GM15510 (cell line): ENCODE measurements around the gene CDSN.

Experiments used
- POLR2A ChIP-seq: IDR thresholded peaks from 3 replicates; pipeline ENCODE4 v1.6.1; 2011; ENCODE audit warnings: borderline replicate concordance; ENCODE audit not compliant: insufficient read length; ENCODE audit errors: extremely low read depth

Gene CDSN

DNA sequence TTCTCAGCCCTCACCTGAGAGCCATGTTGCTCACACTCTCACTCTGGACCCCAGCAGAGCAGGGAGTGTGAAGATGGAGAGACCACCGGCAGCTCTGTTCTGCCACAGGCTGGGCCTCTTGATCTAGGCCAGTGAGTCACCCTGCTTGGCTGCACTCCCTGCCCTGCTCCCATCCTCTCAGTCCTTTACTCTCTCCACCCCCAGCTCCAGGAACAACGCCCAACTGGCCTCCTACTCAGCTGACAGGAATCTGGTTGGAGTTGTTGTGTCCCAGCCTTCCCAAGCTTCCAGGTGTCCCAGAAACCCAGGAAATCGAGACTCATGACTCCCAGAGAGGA, 5.7 kb downstream of the CDSN start, which contains the start of gene PSORS1C1:
Gene PSORS1C1 (plus strand): TSS at position 260 of the 338 bp plus-strand sequence. CDS start 14,833 bp downstream, outside the sequence.
- no peak for TF ChIP-seq POLR2A

DNA sequence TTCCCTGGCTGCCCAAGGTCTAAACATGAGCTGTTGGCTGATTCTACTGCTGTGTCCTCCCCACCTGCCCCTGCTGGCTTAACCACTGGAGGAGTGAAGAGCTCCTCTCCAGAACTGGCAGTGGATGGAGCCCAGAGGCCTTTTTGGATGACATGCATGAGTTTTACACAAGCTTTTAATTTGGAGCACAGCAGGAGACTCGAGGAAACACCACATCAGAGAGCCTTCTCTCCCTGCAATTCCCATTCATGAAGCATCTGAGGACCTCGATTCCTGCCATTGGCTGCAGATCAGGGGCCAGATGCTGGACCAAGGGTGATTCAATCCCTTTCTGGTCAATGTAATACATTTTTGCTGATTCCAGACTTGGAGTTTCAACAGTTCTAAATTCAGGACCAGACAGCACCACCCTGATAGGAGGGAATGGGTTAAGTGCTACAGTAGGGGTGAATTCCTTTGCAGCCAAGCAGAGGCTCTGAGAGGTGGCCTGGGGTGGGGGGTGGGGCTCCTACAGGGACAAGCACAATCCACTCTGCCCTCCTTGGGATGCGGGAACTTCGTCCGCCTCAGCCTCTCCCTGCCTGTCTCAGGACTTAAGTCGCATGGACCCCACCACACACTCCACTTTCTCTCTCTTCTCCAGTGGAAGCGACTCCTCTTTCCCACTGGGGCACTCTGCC, 6.2 kb downstream of the CDSN start:
- TF ChIP-seq POLR2A, result no peak

GRCh38 chr6:31112478-31112877, 7.8 kb downstream of the CDSN start, which contains the start of gene C6orf15:
TSS of gene C6orf15 (minus strand) at chr6:31112575. CDS start at chr6:31112555, 20 bp downstream.
- no peak for TF ChIP-seq POLR2A

- TF ChIP-seq POLR2A, result no peak
Measured at GRCh38 chr6:31111712-31112111, 8.5 kb downstream of the CDSN start.

- TF ChIP-seq POLR2A, result no peak
Measured at GRCh38 chr6:31110825-31111582, 9.2 kb downstream of the CDSN start.

GRCh38 chr6:31107052-31107451, 13.2 kb downstream of the CDSN start:
- no peak for TF ChIP-seq POLR2A

DNA sequence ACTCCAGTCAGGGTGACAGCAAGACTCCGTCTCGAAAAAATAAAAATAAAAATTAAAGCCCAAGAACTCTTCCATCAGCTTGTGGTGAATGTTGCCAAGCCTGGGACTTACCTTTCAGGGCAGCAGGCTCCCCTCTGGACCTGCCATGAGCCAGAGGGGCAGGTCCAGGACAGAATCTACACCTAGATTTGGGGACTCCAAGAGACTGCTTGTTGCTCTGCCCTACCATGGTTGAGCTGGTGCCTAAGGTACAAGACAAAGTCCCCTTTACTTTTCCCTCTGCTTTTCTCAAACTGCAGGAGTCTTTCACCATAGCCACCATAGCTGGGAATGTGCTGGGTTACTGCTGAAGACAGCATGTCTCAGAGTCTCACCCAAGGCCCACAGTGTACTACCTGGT, 17.1 kb downstream of the CDSN start:
- no peak for TF ChIP-seq POLR2A

DNA sequence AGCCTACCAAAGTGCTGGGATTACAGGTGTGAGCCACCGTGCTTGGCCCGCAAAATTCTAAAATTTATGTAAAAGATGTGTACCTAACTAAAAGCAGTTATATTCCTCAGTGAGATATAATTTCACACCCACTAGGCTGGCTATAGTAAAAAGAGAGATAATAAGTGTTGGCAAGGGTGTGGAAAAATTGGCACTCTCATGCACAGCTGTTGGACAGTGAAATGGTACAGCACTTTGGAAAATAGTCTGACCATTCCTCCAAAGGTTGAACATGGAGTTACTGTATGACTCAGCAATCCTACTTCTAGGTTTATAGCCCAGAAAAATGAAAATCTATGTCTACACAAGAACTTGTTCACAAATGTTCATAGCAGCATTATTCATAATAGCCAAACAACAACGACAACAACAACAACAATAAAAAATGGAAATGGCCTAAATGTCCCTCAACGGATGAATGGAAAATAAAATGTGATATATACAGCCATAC, 21.8 kb downstream of the CDSN start:
- no peak for TF ChIP-seq POLR2A

GRCh38 chr6:31096656-31097055, 23.6 kb downstream of the CDSN start:
- no peak for TF ChIP-seq POLR2A

GRCh38 chr6:31096215-31096614, 24.0 kb downstream of the CDSN start:
- TF ChIP-seq POLR2A, result no peak

DNA sequence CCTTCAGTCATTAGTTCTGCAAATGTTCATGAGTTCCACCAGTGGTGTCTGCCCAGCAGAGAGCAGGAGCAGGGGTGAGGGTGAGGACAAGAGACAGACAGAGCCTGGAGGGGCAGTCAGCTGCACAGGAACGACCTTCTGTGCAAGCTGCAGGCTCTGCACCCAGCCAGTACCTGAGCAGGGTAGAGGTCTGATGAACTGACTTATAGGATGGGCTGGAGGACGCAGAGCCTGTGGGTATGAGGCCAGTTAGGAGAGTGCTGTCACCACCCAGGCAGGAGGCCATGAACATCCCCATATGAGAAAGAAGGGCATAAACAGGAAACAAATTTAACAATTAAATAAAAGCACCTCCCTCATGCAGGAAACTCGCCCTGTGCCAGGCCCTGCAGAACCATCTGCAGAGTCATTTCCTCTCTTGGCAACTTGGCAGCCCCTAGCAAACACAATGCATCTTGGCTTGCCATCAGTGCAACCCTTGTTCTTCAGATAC, 25.8 kb downstream of the CDSN start:
- no peak for TF ChIP-seq POLR2A

GRCh38 chr6:31092769-31093505, 27.3 kb downstream of the CDSN start:
- TF ChIP-seq POLR2A, result no peak

GRCh38 chr6:31092238-31092637, 28.0 kb downstream of the CDSN start:
- no peak for TF ChIP-seq POLR2A

GRCh38 chr6:31091680-31092079, 28.6 kb downstream of the CDSN start:
- no peak for TF ChIP-seq POLR2A

- no peak for TF ChIP-seq POLR2A
Measured at GRCh38 chr6:31090973-31091364, 29.3 kb downstream of the CDSN start.

- no peak for TF ChIP-seq POLR2A
Measured at GRCh38 chr6:31090275-31090972, 29.8 kb downstream of the CDSN start.
